ENCODE results near the gene CELF5. TPM values are rescaled to one million over a fixed set of nuclear protein-coding genes. Genes with fewer than 3 reads are reported as not detected.

CELF5 gene
- total RNA-seq, 2 donors from 2014 or later: 0.36 to 0.80 TPM

DNA sequence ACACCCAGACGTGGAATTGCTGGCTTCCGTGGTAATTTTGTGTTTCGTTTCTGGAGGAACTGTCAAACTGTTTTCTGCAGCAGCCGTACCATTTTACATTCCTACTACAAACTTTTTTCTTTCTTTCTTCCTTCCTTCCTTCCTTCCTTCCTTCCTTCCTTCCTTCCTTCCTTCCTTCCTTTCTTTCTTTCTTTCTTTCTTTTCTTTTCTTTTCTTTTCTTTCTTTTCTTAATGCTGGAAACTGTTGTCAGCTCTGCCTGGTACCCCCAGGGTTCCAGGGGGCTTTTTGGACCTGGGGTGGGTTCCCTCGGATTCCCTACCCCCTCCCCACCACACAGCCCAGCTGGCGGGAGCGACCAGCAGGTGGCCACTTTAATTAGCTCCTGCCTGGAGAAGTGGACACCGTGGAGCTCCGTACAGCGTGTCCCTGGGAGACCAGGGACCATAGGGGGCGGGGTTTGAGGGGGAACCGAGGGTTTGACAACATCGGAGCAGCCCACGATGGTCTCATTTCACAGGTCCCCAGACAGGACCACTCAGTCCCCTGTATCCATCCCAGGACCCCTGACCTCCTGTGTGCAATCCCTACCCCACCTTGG lies 24.4 kb downstream of the CELF5 start:
- Histone ChIP-seq H3K4me1 (replicated peaks) (no peaks in the 10 kb centered on the region), H3K27me3 (replicated peaks; ENCODE audit: insufficient read depth) (no peaks in the 10 kb centered on the region), H3K9me3 (no peaks in the 10 kb centered on the region), H3K27ac (no peak overlapping the region), H3K4me3 (no peak overlapping the region), H3K36me3 (no peaks in the 10 kb centered on the region)
- WGBS: 47% methylated on average over 11 of the region's 14 CpGs
- no peak for DNase-seq (ENCODE audit: low spot score)
- intact Hi-C loops (cut with DNase I): no loop called here
- TF ChIP-seq POLR2A (IDR thresholded peaks at IDR 0.05) (no peak), CTCF (IDR thresholded peaks at IDR 0.05) (no peak), POLR2AphosphoS5 (IDR thresholded peaks at IDR 0.05) (no peak)

DNA sequence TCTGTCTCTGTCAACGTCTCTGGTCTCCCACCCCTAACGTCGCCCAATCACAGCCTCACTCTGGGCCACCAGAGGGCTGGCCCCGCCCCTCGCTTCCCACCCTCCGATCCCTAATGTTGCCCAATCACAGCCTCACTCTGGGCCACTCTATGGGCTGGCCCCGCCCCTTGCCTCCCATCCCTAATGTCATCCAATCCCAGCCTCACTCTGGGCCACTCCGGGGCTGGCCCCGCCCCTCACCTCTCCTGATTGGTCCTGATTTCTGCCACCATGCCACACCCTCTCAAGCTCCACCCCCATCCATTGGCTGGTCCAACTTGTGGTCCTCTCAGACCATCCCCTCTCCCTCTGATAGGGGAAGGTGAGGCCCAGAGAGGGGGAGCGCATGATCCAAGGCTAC lies 24.9 kb downstream of the CELF5 start:
- Histone ChIP-seq H3K36me3 (no peaks in the 10 kb centered on the region), H3K27me3 (replicated peaks; ENCODE audit: insufficient read depth) (no peaks in the 10 kb centered on the region), H3K9me3 (no peaks in the 10 kb centered on the region), H3K4me3 (no peak overlapping the region), H3K27ac (no peak overlapping the region), H3K4me1 (replicated peaks) (no peaks in the 10 kb centered on the region)
- TF ChIP-seq CTCF (IDR thresholded peaks at IDR 0.05): no peak
- TF ChIP-seq POLR2AphosphoS5 (IDR thresholded peaks at IDR 0.05): no peak
- TF ChIP-seq POLR2A (IDR thresholded peaks at IDR 0.05): no peak
- no peak for DNase-seq (ENCODE audit: low spot score)
- intact Hi-C loops (cut with DNase I): no loop called here
- 72% methylated on average over 10 of the region's 10 CpGs for WGBS

DNA sequence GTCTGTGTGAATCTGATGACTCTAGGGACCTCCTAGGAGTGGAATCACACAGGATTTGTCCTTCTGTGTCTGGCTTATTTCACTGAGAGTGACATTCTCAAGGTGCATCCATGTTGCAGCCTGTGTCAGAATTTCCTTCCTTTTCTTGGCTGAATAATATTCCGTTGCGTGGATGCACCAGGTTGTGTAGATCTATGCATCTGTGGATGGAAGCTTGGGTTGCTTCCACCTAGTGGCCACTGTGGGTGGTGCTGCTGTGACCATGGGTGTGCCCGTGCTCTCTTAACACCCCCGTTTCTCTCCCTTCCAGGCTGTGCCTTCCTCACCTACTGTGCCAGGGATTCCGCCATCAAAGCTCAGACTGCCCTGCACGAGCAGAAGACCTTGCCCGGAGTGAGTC lies 26.2 kb downstream of the CELF5 start:
- 69% methylated on average over 7 of the region's 7 CpGs for WGBS
- no peak for DNase-seq (ENCODE audit: low spot score)
- H3K4me1 ChIP-seq (replicated peaks): no peaks in the 10 kb centered on the region
- no peaks in the 10 kb centered on the region for H3K27me3 ChIP-seq (replicated peaks; ENCODE audit: insufficient read depth)
- H3K27ac ChIP-seq: no peak overlapping the region
- H3K4me3 ChIP-seq: no peak overlapping the region
- no peaks in the 10 kb centered on the region for H3K9me3 ChIP-seq
- H3K36me3 ChIP-seq: no peaks in the 10 kb centered on the region
- intact Hi-C loops (cut with DNase I): no loop called here
- TF ChIP-seq POLR2A (IDR thresholded peaks at IDR 0.05): no peak
- no peak for TF ChIP-seq POLR2AphosphoS5 (IDR thresholded peaks at IDR 0.05)
- TF ChIP-seq CTCF (IDR thresholded peaks at IDR 0.05): peak in 2 of 4 experiments; percentile 23 to 34

- DNase-seq (ENCODE audit: low spot score): no peak
- intact Hi-C loops (cut with DNase I): no loop called here
- no peak overlapping the region for H3K4me3 ChIP-seq
- no peaks in the 10 kb centered on the region for H3K4me1 ChIP-seq (replicated peaks)
- H3K36me3 ChIP-seq: no peaks in the 10 kb centered on the region
- 74% methylated on average over 8 of the region's 8 CpGs for WGBS
- no peak overlapping the region for H3K27ac ChIP-seq
- H3K27me3 ChIP-seq (replicated peaks; ENCODE audit: insufficient read depth): no peaks in the 10 kb centered on the region
- no peak for TF ChIP-seq POLR2AphosphoS5 (IDR thresholded peaks at IDR 0.05)
- TF ChIP-seq CTCF (IDR thresholded peaks at IDR 0.05): no peak
- TF ChIP-seq POLR2A (IDR thresholded peaks at IDR 0.05): no peak
- no peaks in the 10 kb centered on the region for H3K9me3 ChIP-seq
Measured at GRCh38 chr19:3251229-3251628, 26.8 kb downstream of the CELF5 start.

- 85% methylated on average over 2 of the region's 2 CpGs for WGBS
- Histone ChIP-seq H3K4me3 (no peak overlapping the region), H3K9me3 (no peaks in the 10 kb centered on the region), H3K27ac (no peak overlapping the region), H3K4me1 (replicated peaks) (no peaks in the 10 kb centered on the region), H3K36me3 (no peaks in the 10 kb centered on the region), H3K27me3 (replicated peaks; ENCODE audit: insufficient read depth) (no peaks in the 10 kb centered on the region)
- no peak for DNase-seq (ENCODE audit: low spot score)
- intact Hi-C loops (cut with DNase I): no loop called here
- TF ChIP-seq POLR2A (IDR thresholded peaks at IDR 0.05): no peak
- TF ChIP-seq CTCF (IDR thresholded peaks at IDR 0.05): no peak
- TF ChIP-seq POLR2AphosphoS5 (IDR thresholded peaks at IDR 0.05): no peak
Measured at GRCh38 chr19:3252650-3253049, 28.2 kb downstream of the CELF5 start.
